Endothelial cell of umbilical vein (primary cell): ENCODE measurements around the gene SPATA6L. TPM values are rescaled to one million over a fixed set of nuclear protein-coding genes. Genes with fewer than 3 reads are reported as not detected.

Experiments used
- BruUV-seq: library from RNA; stranded (reverse); fragments of 400-500 nt; replicated peaks from 2 replicates; lab custom pipeline; 2021; lab: Mats Ljungman, UMichigan
- CTCF ChIA-PET: fragments of 300-600, 350-600 bp; sonication (Branson Sonifier 250); formaldehyde crosslinking; loops from one replicate; lab custom pipeline; 2021; ENCODE audit warnings: antibody characterized with exemption, inconsistent platforms; lab: Charles Lee
- POLR2A ChIA-PET: fragments of 300-600, 350-600 bp; sonication (Branson Sonifier 250); formaldehyde crosslinking; loops from one replicate; lab custom pipeline; 2021; ENCODE audit warnings: antibody characterized with exemption, inconsistent platforms; lab: Charles Lee
- DNase-seq: peaks from one replicate; pipeline ENCODE4 v3.0.0-alpha.2; 2011; ENCODE audit warnings: low read depth, low spot score
- FAIRE-seq: peaks from 2 replicates; lab custom pipeline; 2011; peaks lifted over from hg19 to GRCh38; lab: Jason Lieb, UNC
- H2AFZ ChIP-seq: 2 replicates; pipeline ENCODE4 v1.6.0; 2012; ENCODE audit warnings: low read depth, low read length, control low read depth, inconsistent platforms
- H3K27ac ChIP-seq: 2 replicates; pipeline ENCODE4 v1.5.1; 2011; ENCODE audit warnings: low read depth, mild to moderate bottlenecking, control low read depth, low read length, moderate library complexity; ENCODE audit not compliant: insufficient read depth
- H3K27me3 ChIP-seq, 2 experiments: 2 replicates each; pipeline versions ENCODE4 v1.6.0 to v1.6.1; 2011; ENCODE audit warnings: low read length in 2 of 2, mixed read lengths in 1 of 2; ENCODE audit not compliant: control insufficient read depth in 2 of 2, insufficient read depth in 2 of 2
- H3K36me3 ChIP-seq, 2 experiments: 2 replicates in 1 of 2; 3 replicates in 1 of 2; pipeline ENCODE4 v1.5.1; 2011; ENCODE audit warnings: low read length in 2 of 2, mild to moderate bottlenecking in 1 of 2, moderate library complexity in 1 of 2; ENCODE audit not compliant: control insufficient read depth in 2 of 2, insufficient read depth in 2 of 2; ENCODE audit errors: extremely low read depth in 1 of 2
- H3K4me1 ChIP-seq: 3 replicates; pipeline ENCODE4 v1.5.1; 2011; ENCODE audit warnings: mild to moderate bottlenecking, low read length; ENCODE audit not compliant: control insufficient read depth, insufficient read depth; ENCODE audit errors: extremely low read depth
- H3K4me2 ChIP-seq: 2 replicates; pipeline ENCODE4 v1.6.1; 2011; ENCODE audit warnings: low read length, control low read depth, mixed read lengths; ENCODE audit not compliant: insufficient read depth
- H3K4me3 ChIP-seq, 3 experiments: fragments of 200-600 bp in 1 of 3; sonication (generic), shearing (Covaris generic) in 1 of 3; replicated peaks in 1 of 3; 2 replicates each; pipeline ENCODE4 v1.5.1; 2011 to 2016; ENCODE audit warnings: control low read depth in 3 of 3, low read length in 3 of 3, mild to moderate bottlenecking in 2 of 3, inconsistent platforms in 1 of 3, low read depth in 1 of 3, moderate library complexity in 1 of 3; ENCODE audit not compliant: insufficient read depth in 1 of 3
- H3K79me2 ChIP-seq: 2 replicates; pipeline ENCODE4 v1.6.0; 2012; ENCODE audit warnings: low read length, inconsistent platforms; ENCODE audit not compliant: control insufficient read depth, insufficient read depth
- H3K9ac ChIP-seq: replicated peaks from 2 replicates; pipeline ENCODE3; 2011; ENCODE audit warnings: low read length, control low read depth; ENCODE audit not compliant: insufficient read depth; ENCODE audit errors: extremely low read depth
- H3K9me1 ChIP-seq: replicated peaks from 3 replicates; pipeline ENCODE4 v1.6.0; 2011; ENCODE audit warnings: mild to moderate bottlenecking, low read length; ENCODE audit not compliant: control insufficient read depth, insufficient read depth; ENCODE audit errors: extremely low read depth
- H3K9me3 ChIP-seq: replicated peaks from 2 replicates; pipeline ENCODE4 v1.5.1; 2012; ENCODE audit warnings: low read length, inconsistent platforms; ENCODE audit not compliant: control insufficient read depth, insufficient read depth
- H4K20me1 ChIP-seq: replicated peaks from 2 replicates; pipeline ENCODE3; 2011; ENCODE audit warnings: mild to moderate bottlenecking, low read length; ENCODE audit not compliant: control insufficient read depth, insufficient read depth; ENCODE audit errors: extremely low read depth
- CTCF ChIP-seq, 2 donors: IDR thresholded peaks; 1 replicate in 1 of 2; 2 replicates in 1 of 2; pipeline ENCODE4 v1.5.1; 2011; ENCODE audit warnings: low read length in 2 of 2, mild to moderate bottlenecking in 2 of 2, moderate library complexity in 2 of 2, control low read depth in 1 of 2, inconsistent platforms in 1 of 2, low read depth in 1 of 2; ENCODE audit not compliant: insufficient read depth in 1 of 2; ENCODE audit errors: extremely low read depth in 1 of 2
- EZH2 ChIP-seq: IDR thresholded peaks from 2 replicates; pipeline ENCODE4 v1.6.1; 2012; ENCODE audit warnings: borderline replicate concordance, low read depth, mild to moderate bottlenecking, moderate library complexity, low read length, inconsistent platforms; ENCODE audit not compliant: severe bottlenecking
- FOS ChIP-seq: IDR thresholded peaks from 2 replicates; pipeline ENCODE4 v1.6.1; 2011; ENCODE audit warnings: mild to moderate bottlenecking, low read length, moderate library complexity, borderline replicate concordance; ENCODE audit not compliant: insufficient read depth
- GATA2 ChIP-seq: IDR thresholded peaks from 2 replicates; pipeline ENCODE4 v1.7.0; 2011; ENCODE audit warnings: low read depth, mild to moderate bottlenecking, moderate library complexity, mixed read lengths, low read length; ENCODE audit not compliant: insufficient read length, insufficient read depth
- JUN ChIP-seq: IDR thresholded peaks from 2 replicates; pipeline ENCODE4 v1.6.1; 2011; ENCODE audit warnings: borderline replicate concordance, low read depth; ENCODE audit not compliant: insufficient read length, insufficient read depth
- MYC ChIP-seq: IDR thresholded peaks from one replicate; pipeline ENCODE4 v1.6.1; 2011; ENCODE audit warnings: mild to moderate bottlenecking, low read depth, low read length
- POLR2A ChIP-seq: IDR thresholded peaks from 2 replicates; pipeline ENCODE4 v1.6.1; 2012; ENCODE audit warnings: low read depth, mild to moderate bottlenecking, control low read depth, low read length
- POLR2AphosphoS5 ChIP-seq: IDR thresholded peaks from 2 replicates; pipeline ENCODE4 v1.6.1; 2012; ENCODE audit warnings: low read depth, mild to moderate bottlenecking, control low read depth, low read length, moderate library complexity; ENCODE audit not compliant: insufficient read depth
- dilution Hi-C: fragments of 300-500 bp; cut with MboI; formaldehyde crosslinking; loops from one replicate; pipeline ENCODE4 v1.15.0; 2019; ENCODE audit warnings: low sequenced_read_pairs; ENCODE audit not compliant: extremely low pct_ligation_motif_present
- intact Hi-C: fragments of 100-400 bp; cut with micrococcal nuclease; formaldehyde crosslinking; loops from one replicate; pipeline ENCODE4 v1.10.0; 2022
- polyA plus RNA-seq, 4 experiments: library from polyadenylated mRNA; depleted of rRNA in 3 of 4; stranded (reverse) in 3 of 4; unstranded in 1 of 4; fragments of >200 nt; gene quantifications; 2 replicates each; pipeline versions ENCODE4 v1.2.1 to v1.2.3, GENCODE V29; 2011 to 2012; ENCODE audit warnings: missing spikeins in 1 of 4
- total RNA-seq: library from RNA; stranded (reverse); gene quantifications from 2 replicates; pipeline ENCODE4 v1.2.3, GENCODE V29; 2021
- TF ChIP-seq, protein P1 (sequence below): IDR thresholded peaks from 2 replicates; pipeline ENCODE4 v1.6.1; 2011; ENCODE audit not compliant: insufficient read depth, insufficient read length

SPATA6L gene
- total and polyA plus RNA-seq, 2 donors (not counting 3 experiments of a cell fraction or from before 2014, with no cell fraction given): 0.40 to 1.5 TPM

GRCh38 chr9:4572184-4572826 is 94.0 kb downstream of the SPATA6L start:
- no peaks in the 10 kb centered on the region for H3K9me1 ChIP-seq
- no peak overlapping the region for H3K27ac ChIP-seq
- DNase-seq (no peak), FAIRE-seq (no peak)
- H3K79me2 ChIP-seq: no peaks in the 10 kb centered on the region
- dilution Hi-C loops: no loop called here
- ChIA-PET CTCF (interaction anchor here (0.6 kb wide), 1 partner anchor 32 kb away, joined by 3 read pairs; no protein-coding TSS in a partner anchor), POLR2A (no interaction called here)
- intact Hi-C loops: no loop called here
- H3K9ac ChIP-seq: no peak overlapping the region
- H4K20me1 ChIP-seq: no peaks in the 10 kb centered on the region
- peaks cover 1 to 3% of the 10 kb centered on the region in 2 experiments for H3K36me3 ChIP-seq
- TF ChIP-seq CTCF (IDR thresholded peaks at IDR 0.05; ENCODE audit: extremely low read depth in 1 of 2, insufficient read depth in 1 of 2, low read depth in 1 of 2, low read length in 2 of 2): no peak
- TF ChIP-seq, protein P1, sequence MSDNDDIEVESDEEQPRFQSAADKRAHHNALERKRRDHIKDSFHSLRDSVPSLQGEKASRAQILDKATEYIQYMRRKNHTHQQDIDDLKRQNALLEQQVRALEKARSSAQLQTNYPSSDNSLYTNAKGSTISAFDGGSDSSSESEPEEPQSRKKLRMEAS: no peak
- TF ChIP-seq POLR2AphosphoS5: no peak
- no peak for TF ChIP-seq FOS
- TF ChIP-seq MYC: no peak
- TF ChIP-seq JUN: no peak
- no peak for TF ChIP-seq EZH2
- TF ChIP-seq POLR2A: no peak
- no peak for TF ChIP-seq GATA2
- H3K4me1 ChIP-seq: peaks cover 7% of the 10 kb centered on the region
- no peak overlapping the region for H3K4me3 ChIP-seq
- no peak overlapping the region for H2AFZ ChIP-seq
- BruUV-seq: no TSS peak
- no peak overlapping the region for H3K4me2 ChIP-seq
- H3K27me3 ChIP-seq: no peaks in the 10 kb centered on the region
- no peaks in the 10 kb centered on the region for H3K9me3 ChIP-seq
